Left colon (tissue), 2 donors: Measurements from ENCODE around the gene PDE4D. TPM values are rescaled to one million over a fixed set of nuclear protein-coding genes. Genes with fewer than 3 reads are reported as not detected.

Experiments
- ATAC-seq: fragments of 200-7000 bp; cut with Tn5 transposase; one replicate; pipeline ENCODE4 v1.9.1; 2020; ENCODE audit warnings: mild to moderate bottlenecking, moderate library complexity
- DNase-seq, 2 donors: peaks; one replicate each; pipeline ENCODE4 v3.0.0-alpha.2; 2020
- intact Hi-C, 2 donors: fragments of 100-400 bp; cut with DNase I in 1 of 2; cut with micrococcal nuclease in 1 of 2; formaldehyde crosslinking; loops; one replicate each; pipeline versions ENCODE4 v1.11.2 to v1.14.0; 2022; cut with DNase I, micrococcal nuclease
- total RNA-seq, 2 donors: library from RNA; stranded (reverse); fragmentation: NEBNext Ultra II Directional; extraction: Animal tissue kit (Norgen Biotek cat#: 25700); gene quantifications; one replicate each; pipeline ENCODE4 v1.2.1, GENCODE V29; 2021
- donor health status: DM: no; HTN: no; CAD: no.
- donor health status: DM: yes; HTN: yes; CAD: no.

The PDE4D gene
- total RNA-seq, 2 donors from 2014 or later = 50.6 to 67.8 TPM

DNA sequence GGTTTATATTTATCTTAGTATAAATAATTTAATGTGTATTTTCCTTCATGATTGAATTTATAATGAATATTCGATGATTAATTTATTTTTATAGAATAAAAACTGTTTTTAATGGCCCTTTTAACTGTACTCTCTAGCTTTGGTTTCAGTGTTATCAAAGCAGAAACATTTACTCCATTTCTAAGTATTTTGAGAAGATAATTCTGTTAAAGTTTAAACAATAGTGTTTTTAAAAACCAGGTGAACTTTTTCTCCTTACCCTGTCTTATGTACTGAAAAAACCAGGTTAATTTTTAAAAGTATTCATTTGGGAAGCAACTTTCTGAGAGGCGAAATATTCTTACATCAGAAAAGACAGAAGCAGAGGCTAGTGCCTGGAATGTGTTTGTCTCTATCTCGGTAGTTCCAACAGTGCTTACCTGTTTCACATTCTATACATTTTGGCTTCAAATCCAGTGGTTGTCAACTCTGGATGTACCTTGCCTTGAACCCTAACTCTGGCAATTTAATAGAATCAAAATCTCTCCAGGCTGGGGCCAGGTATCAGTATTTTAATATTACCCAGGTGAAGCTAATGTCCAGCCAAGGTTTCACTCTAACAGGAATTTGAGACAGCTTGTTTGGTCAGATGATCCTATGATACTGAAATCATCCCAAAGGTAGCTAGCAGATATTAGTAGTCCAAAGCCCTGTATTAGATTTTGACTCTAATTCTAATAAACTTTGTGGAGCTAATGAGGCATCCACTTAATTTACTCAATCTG, 434.4 kb downstream of the PDE4D start:
- ATAC-seq (no peak), DNase-seq (no peak)
- intact Hi-C loops = no loop called here

DNA sequence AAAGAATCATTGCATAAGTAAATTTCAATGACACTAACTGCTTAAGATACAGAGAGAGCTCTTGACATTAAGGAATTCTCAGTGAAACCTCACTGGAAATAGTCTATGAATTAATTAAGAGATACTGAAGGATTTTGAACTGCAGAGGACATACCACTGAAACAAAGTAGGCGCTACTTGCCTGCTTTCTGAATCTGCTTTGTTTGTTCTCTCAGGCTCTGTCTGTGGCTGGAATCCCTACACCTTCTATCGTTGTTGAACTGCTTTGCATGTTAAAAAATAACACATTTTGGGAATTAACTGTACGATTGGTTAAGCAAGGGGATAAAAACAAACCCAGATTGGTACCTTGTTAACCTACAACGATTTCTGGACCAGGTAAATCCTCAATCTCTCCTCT, 435.2 kb downstream of the PDE4D start:
- DNase-seq = no peak
- intact Hi-C loops = no loop called here
- ATAC-seq = no peak

DNA sequence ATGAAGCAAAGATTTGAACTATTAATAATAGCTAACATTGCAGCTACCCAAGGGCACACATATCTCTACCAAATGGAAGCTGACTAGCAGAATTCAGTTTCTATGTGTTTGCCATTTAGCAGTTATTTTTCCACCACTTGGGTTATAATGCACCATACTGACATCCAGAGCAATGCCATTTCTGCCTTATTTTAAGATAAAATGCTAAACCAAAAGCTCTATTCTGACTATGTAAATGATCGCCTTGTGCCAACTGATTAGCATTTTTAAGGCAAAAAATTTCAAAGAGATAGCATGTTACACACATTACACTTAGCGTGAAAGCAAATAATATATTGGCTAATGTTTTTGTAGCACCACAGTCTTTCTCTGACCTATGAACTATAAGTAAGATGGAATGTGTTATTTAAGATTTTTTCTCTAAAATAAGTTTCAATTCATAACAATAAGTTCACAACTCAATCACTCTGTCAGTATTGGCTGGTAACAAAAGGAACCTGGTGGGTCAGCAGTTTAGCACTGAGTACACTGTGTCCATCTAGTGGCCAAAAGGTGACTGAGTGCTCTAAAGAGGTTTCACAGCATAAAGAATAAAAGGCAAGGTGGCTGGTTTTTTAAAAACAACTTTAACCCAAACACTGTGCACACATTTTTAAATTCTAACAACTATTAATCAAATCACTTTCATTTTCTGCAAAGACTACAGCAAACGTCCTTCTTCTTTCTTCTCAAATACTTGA, 443.5 kb downstream of the PDE4D start:
- DNase-seq = no peak
- intact Hi-C loops = no loop called here
- ATAC-seq = peak; percentile 46

DNA sequence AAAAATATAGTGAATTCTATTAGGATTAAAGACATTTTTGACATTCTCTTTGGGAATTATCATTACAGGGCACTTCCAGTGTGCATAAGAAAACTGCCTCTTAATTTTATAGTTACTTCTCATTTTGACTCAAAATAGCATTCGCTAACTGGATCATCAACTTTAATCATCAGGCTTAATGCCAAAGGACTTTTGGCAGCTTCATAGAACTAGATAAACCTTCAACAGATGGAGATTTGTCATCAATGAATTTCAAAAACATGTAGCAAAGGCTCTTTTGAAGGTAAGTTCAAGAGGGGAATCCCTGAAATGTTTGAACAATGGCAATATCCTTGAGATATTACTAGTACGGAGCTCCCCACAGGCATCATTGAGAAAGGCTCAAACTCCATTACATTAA, 447.2 kb downstream of the PDE4D start:
- intact Hi-C loops = no loop called here
- DNase-seq (no peak), ATAC-seq (no peak)

DNA sequence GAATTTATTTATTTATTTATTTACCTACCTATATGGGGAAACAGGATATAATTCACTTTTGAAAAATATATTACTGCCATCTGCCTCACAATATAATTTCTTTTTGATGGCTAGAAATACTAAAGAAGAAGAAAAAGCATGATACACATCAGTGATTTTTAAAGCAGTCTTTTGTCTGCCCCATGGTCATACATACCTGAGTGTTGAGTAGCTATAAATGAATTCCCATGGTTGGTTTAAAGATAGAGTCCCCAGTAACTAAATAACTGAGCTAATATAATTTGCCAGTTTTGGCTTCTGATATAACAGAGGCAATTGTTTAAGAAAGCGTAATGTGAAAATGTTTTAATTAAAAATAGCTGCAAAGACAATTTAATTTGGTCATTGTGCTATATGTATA, 447.8 kb downstream of the PDE4D start:
- no peak for DNase-seq
- no peak for ATAC-seq

DNA sequence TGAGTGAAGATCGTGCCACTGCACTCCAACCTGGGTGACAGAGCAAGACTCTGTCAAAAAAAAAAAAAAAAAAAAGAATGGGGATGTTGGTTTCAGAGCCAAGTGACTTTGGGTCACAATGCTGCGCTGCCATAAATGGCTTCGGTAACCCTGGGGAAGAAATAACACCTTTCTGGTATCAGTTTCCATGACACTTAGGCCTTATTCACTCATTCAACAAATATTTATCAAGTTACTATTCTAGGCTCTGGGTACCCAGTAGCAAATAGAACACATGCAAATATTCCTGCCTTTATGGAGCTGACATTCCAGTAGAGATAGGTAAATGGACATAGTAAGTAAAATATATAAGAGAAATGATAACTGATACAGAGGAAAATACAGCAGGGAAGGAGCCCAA, 454.2 kb downstream of the PDE4D start:
- intact Hi-C loops = no loop called here
- ATAC-seq (no peak), DNase-seq (no peak)

More for the DNA sequence above, 447.8 kb downstream of the PDE4D start:
- intact Hi-C loops = no loop called here

DNA sequence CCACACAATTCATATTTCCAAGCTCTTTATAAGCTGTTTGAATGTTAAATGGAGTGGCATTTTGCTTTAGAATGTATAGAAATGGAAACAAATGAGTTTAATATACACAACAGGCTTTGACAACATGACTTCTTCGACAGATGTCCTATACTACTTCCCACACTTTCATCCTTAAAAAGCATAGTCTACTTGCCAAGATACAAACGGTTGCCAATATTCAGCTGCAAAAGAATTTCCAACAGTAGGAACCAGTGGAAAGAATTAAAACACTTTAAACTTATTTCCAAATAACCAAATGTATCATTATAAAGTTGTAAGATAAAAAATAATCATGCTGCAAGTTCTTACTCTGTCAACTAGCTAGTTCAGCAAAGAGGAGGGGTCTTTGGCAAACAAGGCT, 456.4 kb downstream of the PDE4D start:
- intact Hi-C loops = no loop called here
- ATAC-seq (no peak), DNase-seq (no peak)

DNA sequence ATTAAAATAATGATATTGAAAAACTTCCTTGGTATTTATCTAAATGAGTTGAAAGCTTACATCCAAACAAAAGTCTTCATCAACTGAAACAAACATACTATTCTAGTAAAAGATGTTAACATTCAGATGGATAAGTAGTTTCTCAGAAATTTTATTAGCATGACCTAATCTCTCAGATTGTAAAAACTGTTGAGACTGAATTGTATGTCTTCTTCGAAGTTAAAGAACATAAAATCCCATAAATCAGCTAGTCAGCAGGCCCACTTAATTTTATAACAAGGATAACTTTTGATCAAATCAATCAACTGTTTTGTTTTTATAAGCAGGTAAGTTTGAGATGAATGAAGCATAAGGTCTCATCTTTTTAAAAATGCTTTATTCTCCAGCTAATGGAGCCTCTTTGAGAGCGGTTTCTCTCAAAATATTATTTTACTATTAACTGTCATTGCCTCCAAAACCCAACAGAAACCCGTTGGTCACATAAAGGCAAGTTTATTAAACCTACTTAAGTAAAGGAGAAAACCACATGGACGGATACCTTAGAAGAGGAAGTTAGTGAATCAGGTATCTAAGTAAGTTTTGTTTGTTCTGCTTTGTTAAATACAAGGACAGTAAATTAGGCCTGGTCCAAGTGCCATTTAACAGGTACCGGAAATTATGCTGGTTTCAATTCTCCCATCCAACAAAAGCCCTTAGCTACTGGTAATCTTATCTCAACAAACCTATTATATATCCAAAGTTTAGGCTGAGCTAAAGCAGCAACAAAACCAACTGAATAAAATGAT, 457.0 kb downstream of the PDE4D start:
- no peak for DNase-seq
- ATAC-seq = no peak
- intact Hi-C loops = no loop called here

DNA sequence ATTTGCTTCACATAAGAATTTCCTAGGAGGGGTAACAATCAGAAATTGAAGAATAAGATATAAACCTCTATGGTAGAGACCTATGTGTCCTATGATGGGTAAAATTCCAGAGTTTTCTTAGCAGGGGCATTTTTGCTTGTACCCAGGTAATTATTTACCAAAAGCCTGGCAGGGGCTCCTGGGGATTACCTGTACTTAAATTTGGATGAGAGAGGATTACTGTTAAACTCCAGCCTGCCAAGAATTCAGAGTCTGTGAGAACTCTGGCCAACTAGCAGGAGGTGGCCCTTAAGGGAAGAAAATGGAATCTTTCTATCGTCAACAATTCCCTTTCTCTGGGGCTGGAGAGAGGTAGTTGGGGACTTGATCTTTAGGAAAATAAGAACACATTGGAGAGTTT, 460.4 kb downstream of the PDE4D start:
- DNase-seq = no peak
- ATAC-seq = no peak
- intact Hi-C loops = no loop called here

DNA sequence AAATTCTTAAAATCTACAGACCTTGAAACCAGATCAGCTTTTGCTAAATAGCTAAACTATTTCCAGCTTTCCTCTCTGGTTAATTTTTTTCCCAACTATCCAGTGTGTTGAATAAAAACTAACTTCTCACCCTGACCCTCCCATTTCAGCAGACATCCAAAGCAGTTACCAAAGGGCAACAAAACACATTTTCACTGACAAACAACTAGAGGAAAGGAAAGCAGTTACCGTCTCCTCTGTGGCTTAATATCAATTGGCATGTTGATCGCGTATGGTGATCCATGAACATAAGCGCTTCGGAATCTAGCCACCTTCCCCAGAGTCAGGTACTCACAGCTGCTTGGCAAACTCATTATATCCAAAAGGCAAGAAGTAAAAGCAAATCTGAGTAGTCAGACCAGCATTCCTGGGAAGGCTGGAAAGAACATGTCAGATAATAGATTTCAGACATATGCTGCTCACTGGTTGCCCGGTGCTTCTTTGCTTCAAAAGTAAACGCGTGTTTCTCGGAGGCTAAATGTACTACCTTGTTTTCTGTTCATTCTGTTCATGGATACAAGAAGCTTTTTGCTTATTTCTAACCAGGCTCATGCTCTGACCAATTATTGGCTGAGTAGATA, 463.4 kb downstream of the PDE4D start:
- intact Hi-C loops = no loop called here
- no peak for DNase-seq
- ATAC-seq = no peak

DNA sequence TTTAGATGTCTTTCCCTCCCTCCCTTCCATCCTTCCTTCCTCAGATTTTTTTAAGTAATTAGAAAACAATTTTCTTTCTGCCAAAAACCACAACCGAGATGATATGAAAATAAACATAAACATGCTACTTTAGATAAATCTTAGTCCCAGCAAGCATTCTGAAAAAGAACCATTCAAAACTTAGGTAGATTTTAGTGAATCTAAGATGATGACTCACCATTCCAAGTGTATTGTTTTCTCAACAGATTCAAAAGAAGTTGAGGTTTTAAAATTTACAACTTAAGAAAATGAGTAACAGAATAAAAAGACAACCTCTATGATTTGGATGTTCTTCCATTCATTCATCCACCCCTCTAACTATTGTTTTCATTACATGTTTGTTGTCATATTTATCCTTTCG, 465.1 kb downstream of the PDE4D start:
- ATAC-seq = no peak
- intact Hi-C loops = no loop called here
- no peak for DNase-seq

DNA sequence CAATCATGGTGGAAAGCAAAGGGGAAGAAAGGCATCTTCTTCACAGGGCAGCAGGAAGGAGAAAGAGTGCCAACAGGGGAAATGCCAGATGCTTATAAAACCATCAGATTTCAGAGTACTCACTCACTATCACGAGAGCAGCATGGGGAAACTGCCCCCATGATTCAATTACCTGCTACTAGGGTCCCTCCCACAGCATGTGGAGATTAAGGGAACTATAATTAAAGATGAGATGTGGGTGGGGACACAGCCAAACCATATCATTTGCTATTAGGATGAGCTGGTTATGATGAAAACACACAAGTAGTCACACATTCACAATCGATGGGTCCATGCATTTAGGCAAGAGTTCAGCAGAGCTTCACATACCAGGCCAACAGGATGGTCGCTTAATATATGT, 469.0 kb downstream of the PDE4D start:
- ATAC-seq (no peak), DNase-seq (no peak)
- intact Hi-C loops = no loop called here

DNA sequence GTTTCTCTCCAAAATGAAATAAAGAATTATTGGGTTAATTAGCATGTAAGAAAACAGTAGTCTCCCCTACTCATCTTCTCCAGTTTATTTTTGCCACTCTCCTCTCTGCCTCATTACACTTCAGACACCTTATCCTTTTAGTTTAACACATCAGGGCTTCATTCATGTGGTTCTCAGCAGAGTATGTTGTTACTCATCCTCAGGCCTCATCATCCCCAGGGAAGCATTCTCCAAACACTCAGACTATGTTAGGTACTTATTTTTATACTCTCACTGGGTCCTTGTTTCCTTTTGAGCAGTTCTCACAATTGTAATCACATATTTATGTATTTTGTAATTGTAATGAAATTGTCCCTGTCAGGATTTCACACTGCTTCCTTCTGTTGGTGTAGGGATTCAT, 470.5 kb downstream of the PDE4D start:
- no peak for DNase-seq
- intact Hi-C loops = no loop called here
- no peak for ATAC-seq

DNA sequence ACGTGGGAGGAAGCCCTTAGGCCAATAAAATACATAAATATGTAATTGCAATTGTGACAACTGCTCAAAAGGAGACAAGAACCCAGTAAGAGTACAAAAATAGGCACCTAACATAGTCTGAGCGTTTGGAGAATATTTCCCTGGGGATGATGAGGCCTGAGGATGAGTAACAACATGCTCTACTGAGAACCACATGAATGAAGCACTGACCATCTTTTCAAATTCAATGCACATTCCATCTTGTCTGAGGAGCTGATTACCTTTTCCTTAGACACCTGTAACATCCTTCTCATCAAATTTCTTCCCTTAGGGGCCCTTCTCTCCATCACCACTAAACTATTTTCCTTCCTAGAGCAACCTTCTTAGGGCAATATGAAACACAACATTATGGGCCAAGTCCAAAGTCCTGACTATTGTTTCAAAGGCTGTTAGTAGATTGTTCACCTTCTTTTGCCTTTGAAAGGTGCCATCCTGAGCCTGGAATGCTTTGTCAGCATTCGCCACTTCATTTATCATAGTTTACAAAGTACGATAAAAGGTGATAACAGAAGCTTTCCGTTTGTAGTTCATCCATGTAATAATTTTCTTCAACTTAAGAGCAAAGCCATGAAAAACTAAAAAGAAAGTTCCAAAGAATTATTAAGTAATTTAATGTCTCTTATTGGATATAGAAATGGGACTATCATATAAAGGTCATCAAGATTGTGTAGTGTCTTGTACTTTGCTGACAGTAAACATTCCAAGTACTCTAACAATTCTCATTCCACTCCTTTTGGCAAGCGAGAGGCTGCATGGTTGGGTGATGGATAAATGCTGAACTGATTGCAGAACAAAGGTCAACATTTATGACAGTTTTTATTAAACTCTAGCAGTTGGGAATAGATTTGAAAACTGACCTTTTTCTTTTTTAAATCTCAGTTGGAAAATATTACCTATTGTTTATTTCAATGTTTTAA, 471.3 kb downstream of the PDE4D start:
- intact Hi-C loops = no loop called here
- ATAC-seq = peak; percentile 63
- no peak for DNase-seq

DNA sequence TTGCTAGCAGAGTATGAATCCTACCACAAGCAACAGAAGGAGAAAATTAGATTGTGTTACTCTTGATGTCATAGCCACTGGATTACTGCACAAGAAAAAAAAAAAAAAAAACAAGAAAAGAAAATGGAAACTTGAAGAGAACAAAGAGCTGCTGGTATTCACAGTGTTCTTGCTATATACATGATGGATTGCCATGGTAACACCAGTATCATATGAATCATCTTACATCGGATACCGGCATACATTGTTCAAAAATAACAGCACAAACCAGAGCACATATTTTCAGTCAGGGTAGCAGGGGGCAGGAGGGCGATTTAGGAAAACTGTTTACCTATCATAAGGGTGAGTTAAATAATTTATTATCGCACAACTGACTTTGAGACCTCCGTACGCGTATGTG, 472.9 kb downstream of the PDE4D start:
- no peak for ATAC-seq
- intact Hi-C loops = no loop called here
- DNase-seq = no peak

DNA sequence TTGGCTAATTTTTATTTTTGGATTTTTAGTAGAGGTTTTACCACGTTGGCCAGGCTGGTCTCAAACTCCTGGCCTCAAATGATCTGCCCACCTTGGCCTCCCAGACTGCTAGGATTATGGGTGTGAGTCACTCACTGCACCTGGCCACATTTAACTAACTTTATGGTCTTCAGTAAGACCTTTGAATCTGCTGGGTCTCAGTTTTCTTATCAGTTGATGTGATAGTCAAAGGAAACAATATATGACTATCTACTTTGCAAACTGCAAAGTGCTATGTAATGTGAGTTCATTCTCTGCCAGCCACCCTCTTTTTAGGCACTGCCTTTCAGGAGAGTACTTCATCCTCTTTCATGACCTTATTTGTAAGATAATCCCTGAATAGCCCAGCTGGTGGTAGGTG, 474.7 kb downstream of the PDE4D start:
- intact Hi-C loops = no loop called here
- DNase-seq (peak in 1 of 2 donors; percentile 16), ATAC-seq (peak; percentile 94)

DNA sequence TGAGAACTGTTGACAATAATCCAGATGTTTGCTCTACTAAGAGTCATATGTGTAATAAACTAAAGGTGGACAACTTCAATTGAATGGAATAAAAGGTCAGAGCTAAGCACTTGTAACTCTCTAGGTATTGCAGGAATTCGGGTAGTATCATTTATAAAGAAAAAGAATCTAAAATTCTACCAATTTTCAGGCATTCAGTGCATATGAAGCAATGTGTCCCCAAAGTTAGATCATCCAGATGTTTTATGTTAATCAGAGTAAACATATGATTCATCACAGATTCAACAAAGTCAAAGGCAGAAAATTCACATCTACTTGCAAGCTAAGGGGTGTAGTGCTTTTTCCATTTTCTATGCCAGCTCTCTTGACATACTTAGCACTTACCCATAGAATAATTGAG, 477.1 kb downstream of the PDE4D start:
- intact Hi-C loops = no loop called here
- no peak for ATAC-seq
- DNase-seq = no peak

DNA sequence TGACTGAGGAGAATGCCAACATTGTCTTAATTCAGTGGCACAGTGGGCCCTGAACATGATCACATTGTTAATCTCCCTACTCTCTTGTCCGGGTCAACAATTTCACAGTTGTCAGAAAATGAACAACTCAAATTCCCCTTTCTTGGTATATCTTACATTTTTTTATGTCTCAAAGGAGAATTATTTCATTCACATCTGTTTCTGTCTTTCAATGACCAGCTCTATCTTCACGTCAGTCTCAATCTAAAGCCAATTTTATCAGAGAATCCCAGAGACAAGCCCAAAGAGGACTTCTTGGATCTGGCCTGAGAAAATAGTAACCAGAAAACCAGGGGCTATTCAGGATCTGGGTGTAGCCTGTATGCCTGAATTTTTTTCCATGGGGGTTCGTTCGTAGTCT, 477.5 kb downstream of the PDE4D start:
- ATAC-seq (no peak), DNase-seq (no peak)
- intact Hi-C loops = no loop called here
